PC-3 (cell line): Measurements from ENCODE around the gene RIPK3. TPM values are rescaled to one million over a fixed set of nuclear protein-coding genes. Genes with fewer than 3 reads are reported as not detected.

ENCODE experiments used
- ATAC-seq: fragments of 200-7000 bp; cut with Tn5 transposase; 2 replicates; pipeline ENCODE4 v1.9.1; 2020; ENCODE audit warnings: mild to moderate bottlenecking, moderate library complexity
- BruUV-seq: library from RNA; stranded (reverse); fragments of 400-500 nt; replicated peaks from 2 replicates; lab custom pipeline; 2021; lab: Mats Ljungman, UMichigan
- CTCF ChIA-PET: fragments of 300-600 bp; sonication (Branson Sonifier 250); formaldehyde crosslinking; loops from one replicate; lab custom pipeline; 2022; ENCODE audit warnings: antibody characterized with exemption; lab: Charles Lee
- POLR2A ChIA-PET: fragments of 300-600 bp; sonication (Branson Sonifier 250); formaldehyde crosslinking; loops from one replicate; lab custom pipeline; 2022; ENCODE audit warnings: antibody characterized with exemption; ENCODE audit not compliant: unreplicated experiment; lab: Charles Lee
- DNase-seq: peaks from one replicate; pipeline ENCODE4 v3.0.0-alpha.2; 2015
- H2AFZ ChIP-seq: fragments of 300-600 bp; sonication (generic); 2 replicates; pipeline ENCODE4 v1.6.0; 2016; ENCODE audit warnings: antibody characterized with exemption, low read length
- H3F3A ChIP-seq: fragments of 300-600 bp; sonication (generic); one replicate; pipeline ENCODE4 v1.6.0; 2017; ENCODE audit warnings: antibody characterized with exemption, low read length, control low read depth, mild to moderate bottlenecking; ENCODE audit not compliant: unreplicated experiment
- H3K27ac ChIP-seq: fragments of 300-600 bp; sonication (generic); 2 replicates; pipeline ENCODE4 v1.5.1; 2016; ENCODE audit warnings: mild to moderate bottlenecking, low read length
- H3K27me3 ChIP-seq: fragments of 300-600 bp; sonication (generic); 2 replicates; pipeline ENCODE4 v1.6.1; 2016; ENCODE audit warnings: low read length, mixed read lengths
- H3K36me3 ChIP-seq: fragments of 300-600 bp; sonication (generic); 2 replicates; pipeline ENCODE4 v1.6.1; 2016; ENCODE audit warnings: low read depth, mixed run types, low read length, mixed read lengths
- H3K4me1 ChIP-seq: fragments of 300-600 bp; sonication (generic); 2 replicates; pipeline ENCODE4 v1.5.1; 2016; ENCODE audit warnings: low read length; ENCODE audit not compliant: insufficient read depth
- H3K4me2 ChIP-seq: fragments of 300-600 bp; sonication (generic); 2 replicates; pipeline ENCODE4 v1.6.0; 2016; ENCODE audit warnings: low read length
- H3K4me3 ChIP-seq: fragments of 300-600 bp; sonication (generic); 2 replicates; pipeline ENCODE4 v1.5.1; 2016; ENCODE audit warnings: mild to moderate bottlenecking, low read length, mixed read lengths
- H3K79me2 ChIP-seq: fragments of 300-600 bp; sonication (generic); 2 replicates; pipeline ENCODE4 v1.6.1; 2017; ENCODE audit warnings: low read length, mixed read lengths
- H3K9ac ChIP-seq: fragments of 300-600 bp; sonication (generic); 2 replicates; pipeline ENCODE4 v1.6.0; 2016; ENCODE audit warnings: mild to moderate bottlenecking, low read length
- H3K9me2 ChIP-seq: fragments of 300-600 bp; sonication (generic); replicated peaks from 2 replicates; pipeline ENCODE4 v1.6.1; 2016; ENCODE audit warnings: mixed run types, low read length, mixed read lengths
- H3K9me3 ChIP-seq: fragments of 300-600 bp; sonication (generic); 2 replicates; pipeline ENCODE4 v1.6.1; 2016; ENCODE audit warnings: low read length, mixed read lengths
- H4K20me1 ChIP-seq: fragments of 300-600 bp; sonication (generic); 2 replicates; pipeline ENCODE4 v1.6.1; 2016; ENCODE audit warnings: low read length, mixed read lengths
- CTCF ChIP-seq: fragments of 300-600 bp; sonication (generic); conservative IDR thresholded peaks from 2 replicates; pipeline ENCODE4 v1.5.1; 2017; ENCODE audit warnings: antibody characterized with exemption, low read depth, mild to moderate bottlenecking, low read length
- EZH2 ChIP-seq: fragments of 300-600 bp; sonication (generic); IDR thresholded peaks from one replicate; pipeline ENCODE4 v1.6.1; 2017; ENCODE audit warnings: antibody characterized with exemption, mild to moderate bottlenecking, low read length; ENCODE audit not compliant: unreplicated experiment
- EZH2phosphoT487 ChIP-seq: fragments of 300-600 bp; sonication (generic); IDR thresholded peaks from 2 replicates; pipeline ENCODE4 v1.6.1; 2018; ENCODE audit warnings: mild to moderate bottlenecking, antibody characterized with exemption, low read length, borderline replicate concordance
- intact Hi-C: fragments of 100-400 bp; cut with micrococcal nuclease; formaldehyde crosslinking; loops from 2 replicates; pipeline ENCODE4 v1.9.0; 2023
- total RNA-seq: library from RNA; depleted of rRNA; stranded (reverse); fragments of >200 nt; gene quantifications from 2 replicates; pipeline ENCODE4 v1.2.3, GENCODE V29; 2014

Gene RIPK3
- total RNA-seq, 1 experiment from 2014 or later: not detected

- no peaks in the 10 kb centered on the region for H3K9me2 ChIP-seq
Measured at GRCh38 chr14:24323341-24323740, 16.4 kb downstream of the RIPK3 start.

GRCh38 chr14:24322672-24323071, 17.1 kb downstream of the RIPK3 start:
- H3K9me3 ChIP-seq: no peaks in the 10 kb centered on the region
- H3K36me3 ChIP-seq: no peaks in the 10 kb centered on the region
- H3K27ac ChIP-seq: no peak overlapping the region
- TF ChIP-seq EZH2phosphoT487 (no peak), EZH2 (no peak), CTCF (no peak)
- intact Hi-C loops: no loop called here
- no peak for DNase-seq
- BruUV-seq: no TSS peak
- H3F3A ChIP-seq: no peaks in the 10 kb centered on the region
- no peak overlapping the region for H3K9ac ChIP-seq
- H3K4me2 ChIP-seq: no peak overlapping the region
- no peaks in the 10 kb centered on the region for H3K9me2 ChIP-seq
- no peak overlapping the region for H2AFZ ChIP-seq
- no peak for ATAC-seq
- no peaks in the 10 kb centered on the region for H4K20me1 ChIP-seq
- ChIA-PET CTCF (interaction anchor here (0.6 kb wide), 1 partner anchor 77 kb away, joined by 5 read pairs; no protein-coding TSS in a partner anchor), POLR2A (no interaction called here)
- no peak overlapping the region for H3K4me3 ChIP-seq
- H3K79me2 ChIP-seq: no peaks in the 10 kb centered on the region
- no peaks in the 10 kb centered on the region for H3K4me1 ChIP-seq
- H3K27me3 ChIP-seq: no peaks in the 10 kb centered on the region

More at GRCh38 chr14:24323341-24323740, 16.4 kb downstream of the RIPK3 start:
- Histone ChIP-seq H3K36me3 (no peaks in the 10 kb centered on the region), H3F3A (no peaks in the 10 kb centered on the region), H3K4me2 (no peak overlapping the region), H3K27ac (no peak overlapping the region), H3K4me3 (no peak overlapping the region), H2AFZ (no peak overlapping the region), H4K20me1 (no peaks in the 10 kb centered on the region), H3K27me3 (no peaks in the 10 kb centered on the region), H3K9me3 (no peaks in the 10 kb centered on the region), H3K79me2 (no peaks in the 10 kb centered on the region), H3K9ac (no peak overlapping the region), H3K4me1 (no peaks in the 10 kb centered on the region)
- no peak for DNase-seq
- no TSS peak for BruUV-seq
- ChIA-PET POLR2A (no interaction called here), CTCF (no interaction called here)
- TF ChIP-seq CTCF: no peak
- no peak for TF ChIP-seq EZH2phosphoT487
- no peak for TF ChIP-seq EZH2
- intact Hi-C loops: no loop called here
- ATAC-seq: no peak

GRCh38 chr14:24321212-24321975, 18.4 kb downstream of the RIPK3 start:
- Histone ChIP-seq H4K20me1 (no peaks in the 10 kb centered on the region), H3K9me3 (no peaks in the 10 kb centered on the region), H3K79me2 (no peaks in the 10 kb centered on the region), H3K4me1 (peaks cover 12% of the 10 kb centered on the region), H2AFZ (no peak overlapping the region), H3K9me2 (no peaks in the 10 kb centered on the region), H3K27me3 (no peaks in the 10 kb centered on the region), H3K36me3 (no peaks in the 10 kb centered on the region), H3K27ac (no peak overlapping the region), H3K4me3 (no peak overlapping the region), H3K4me2 (no peak overlapping the region), H3F3A (no peaks in the 10 kb centered on the region), H3K9ac (no peak overlapping the region)
- TF ChIP-seq EZH2phosphoT487 (no peak), EZH2 (no peak), CTCF (no peak)
- DNase-seq (no peak), ATAC-seq (no peak)
- CTCF ChIA-PET: no interaction called here
- POLR2A ChIA-PET: no interaction called here
- intact Hi-C loops: no loop called here
- no TSS peak for BruUV-seq
